A673 (cell line): ENCODE results near the gene PPP1R14D.

Experiments used
- EZH2 ChIP-seq: fragments of 200-600 bp; sonication (generic); IDR thresholded peaks from 2 replicates; pipeline ENCODE4 v1.6.1; 2017; ENCODE audit warnings: borderline replicate concordance, low read depth, mild to moderate bottlenecking, mixed read lengths, antibody characterized with exemption, low read length; ENCODE audit not compliant: poor library complexity, severe bottlenecking
- TF ChIP-seq, protein P1 (sequence below): fragments of 300-800, 200-600 bp; sonication (generic); conservative IDR thresholded peaks from 2 replicates; pipeline ENCODE4 v1.5.1; 2017; ENCODE audit warnings: low read depth, mild to moderate bottlenecking, antibody characterized with exemption, low read length, moderate library complexity, mixed read lengths

GRCh38 chr15:40796512-40796911 is 32.0 kb downstream of the PPP1R14D start:
- TF ChIP-seq EZH2: no peak
- TF ChIP-seq, protein P1, sequence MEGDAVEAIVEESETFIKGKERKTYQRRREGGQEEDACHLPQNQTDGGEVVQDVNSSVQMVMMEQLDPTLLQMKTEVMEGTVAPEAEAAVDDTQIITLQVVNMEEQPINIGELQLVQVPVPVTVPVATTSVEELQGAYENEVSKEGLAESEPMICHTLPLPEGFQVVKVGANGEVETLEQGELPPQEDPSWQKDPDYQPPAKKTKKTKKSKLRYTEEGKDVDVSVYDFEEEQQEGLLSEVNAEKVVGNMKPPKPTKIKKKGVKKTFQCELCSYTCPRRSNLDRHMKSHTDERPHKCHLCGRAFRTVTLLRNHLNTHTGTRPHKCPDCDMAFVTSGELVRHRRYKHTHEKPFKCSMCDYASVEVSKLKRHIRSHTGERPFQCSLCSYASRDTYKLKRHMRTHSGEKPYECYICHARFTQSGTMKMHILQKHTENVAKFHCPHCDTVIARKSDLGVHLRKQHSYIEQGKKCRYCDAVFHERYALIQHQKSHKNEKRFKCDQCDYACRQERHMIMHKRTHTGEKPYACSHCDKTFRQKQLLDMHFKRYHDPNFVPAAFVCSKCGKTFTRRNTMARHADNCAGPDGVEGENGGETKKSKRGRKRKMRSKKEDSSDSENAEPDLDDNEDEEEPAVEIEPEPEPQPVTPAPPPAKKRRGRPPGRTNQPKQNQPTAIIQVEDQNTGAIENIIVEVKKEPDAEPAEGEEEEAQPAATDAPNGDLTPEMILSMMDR: no peak
